H1 (cell line): Measurements from ENCODE around the gene ZNF512. TPM values are rescaled to one million over a fixed set of nuclear protein-coding genes. Genes with fewer than 3 reads are reported as not detected.

Experiments used
- CTCF ChIA-PET: fragments of 300-600 bp; sonication (Branson Sonifier 250); formaldehyde crosslinking; loops from one replicate; lab custom pipeline; 2021; ENCODE audit not compliant: partially characterized antibody; lab: Charles Lee
- POLR2A ChIA-PET: fragments of 300-600 bp; sonication (Branson Sonifier 250); formaldehyde crosslinking; loops from one replicate; lab custom pipeline; 2021; ENCODE audit warnings: inconsistent platforms; ENCODE audit not compliant: partially characterized antibody; lab: Charles Lee
- DNase-seq, 2 experiments: peaks; one replicate each; pipeline versions ENCODE4 v3.0.0 to v3.0.0-alpha.2; 2010 to 2022; ENCODE audit warnings: low spot score in 2 of 2, low read depth in 1 of 2, mixed read lengths in 1 of 2
- FAIRE-seq: peaks from 2 replicates; lab custom pipeline; 2011; peaks lifted over from hg19 to GRCh38; lab: Jason Lieb, UNC
- H2AFZ ChIP-seq: 2 replicates; pipeline ENCODE4 v1.8.1; 2012; ENCODE audit warnings: low read length, inconsistent platforms
- H2AK5ac ChIP-seq: 2 replicates; pipeline ENCODE4 v1.6.1; 2013; ENCODE audit warnings: low read depth, low read length
- H2BK120ac ChIP-seq: replicated peaks from 2 replicates; pipeline ENCODE3; 2013; ENCODE audit warnings: low read depth, low read length, inconsistent platforms
- H2BK12ac ChIP-seq: 2 replicates; pipeline ENCODE4 v1.6.1; 2013; ENCODE audit warnings: low read depth, low read length
- H2BK15ac ChIP-seq: 2 replicates; pipeline ENCODE4 v1.6.1; 2013; ENCODE audit warnings: low read length
- H2BK20ac ChIP-seq: 2 replicates; pipeline ENCODE4 v1.6.1; 2013; ENCODE audit warnings: low read length
- H2BK5ac ChIP-seq: 2 replicates; pipeline ENCODE4 v1.6.1; 2013; ENCODE audit warnings: low read depth, low read length
- H3K14ac ChIP-seq: 2 replicates; pipeline ENCODE4 v1.6.1; 2013; ENCODE audit warnings: inconsistent platforms; ENCODE audit not compliant: insufficient read length
- H3K18ac ChIP-seq: 2 replicates; pipeline ENCODE4 v1.6.1; 2013; ENCODE audit warnings: low read length; ENCODE audit errors: extremely low read depth
- H3K23ac ChIP-seq: 2 replicates; pipeline ENCODE4 v1.6.1; 2013; ENCODE audit warnings: inconsistent platforms; ENCODE audit not compliant: insufficient read length
- H3K23me2 ChIP-seq: 2 replicates; pipeline ENCODE4 v1.6.1; 2013; ENCODE audit warnings: low read depth, low read length
- H3K27ac ChIP-seq: 2 replicates; pipeline ENCODE4 v1.6.1; 2011; ENCODE audit warnings: low read depth, low read length, inconsistent platforms
- H3K27me3 ChIP-seq, 4 experiments: replicated peaks in 1 of 4; 1 replicate in 1 of 4; 2 replicates in 3 of 4; pipeline versions ENCODE4 v1.6.1 to v1.8.1; 2011 to 2013; ENCODE audit warnings: low read length in 3 of 4, mild to moderate bottlenecking in 3 of 4, inconsistent platforms in 2 of 4, mixed read lengths in 2 of 4, moderate library complexity in 1 of 4; ENCODE audit not compliant: control insufficient read depth in 3 of 4, insufficient read depth in 3 of 4; ENCODE audit errors: extremely low read depth in 1 of 4
- H3K36me3 ChIP-seq, 4 experiments: 2 replicates each; pipeline versions ENCODE4 v1.6.1 to v1.8.1; 2011 to 2013; ENCODE audit warnings: mild to moderate bottlenecking in 4 of 4, low read length in 3 of 4, moderate library complexity in 2 of 4, control low read depth in 1 of 4, inconsistent platforms in 1 of 4; ENCODE audit not compliant: insufficient read depth in 4 of 4, control insufficient read depth in 2 of 4
- H3K4ac ChIP-seq: replicated peaks from 2 replicates; pipeline ENCODE3; 2013; ENCODE audit warnings: low read length, low read depth, mixed read lengths, inconsistent platforms; ENCODE audit not compliant: insufficient read length
- H3K4me1 ChIP-seq, 4 experiments: replicated peaks in 1 of 4; 1 replicate in 1 of 4; 2 replicates in 3 of 4; pipeline versions ENCODE4 v1.6.1 to v1.8.1; 2011 to 2013; ENCODE audit warnings: low read length in 3 of 4, inconsistent platforms in 2 of 4, mixed read lengths in 1 of 4; ENCODE audit not compliant: insufficient read depth in 4 of 4, control insufficient read depth in 3 of 4
- H3K4me2 ChIP-seq, 2 experiments: 2 replicates each; pipeline versions ENCODE4 v1.6.1 to v1.8.1; 2011 to 2013; ENCODE audit warnings: low read depth in 2 of 2, low read length in 2 of 2, control low read depth in 1 of 2, inconsistent platforms in 1 of 2, mild to moderate bottlenecking in 1 of 2; ENCODE audit not compliant: insufficient read depth in 1 of 2
- H3K4me3 ChIP-seq, 4 experiments: fragments of 200-600, 300-600 bp in 1 of 4; sonication (generic), shearing (Covaris generic), sonication (Bioruptor Twin) in 1 of 4; 2 replicates each; pipeline versions ENCODE4 v1.5.1 to v1.8.1; 2011 to 2016; ENCODE audit warnings: low read length in 4 of 4, low read depth in 3 of 4, control low read depth in 2 of 4, inconsistent platforms in 2 of 4, mild to moderate bottlenecking in 2 of 4, mixed read lengths in 1 of 4, moderate library complexity in 1 of 4; ENCODE audit not compliant: insufficient read depth in 2 of 4; ENCODE audit errors: extremely low read depth in 1 of 4
- H3K56ac ChIP-seq: replicated peaks from 2 replicates; pipeline ENCODE3; 2013; ENCODE audit warnings: low read depth, mild to moderate bottlenecking, mixed read lengths, low read length, inconsistent platforms; ENCODE audit not compliant: insufficient read length
- H3K79me1 ChIP-seq: 2 replicates; pipeline ENCODE4 v1.6.1; 2013; ENCODE audit warnings: low read depth, low read length, control low read depth
- H3K79me2 ChIP-seq, 2 experiments: 2 replicates each; pipeline versions ENCODE4 v1.6.1 to v1.8.1; 2012 to 2013; ENCODE audit warnings: low read length in 2 of 2, mild to moderate bottlenecking in 2 of 2, inconsistent platforms in 1 of 2; ENCODE audit not compliant: insufficient read depth in 2 of 2, control insufficient read depth in 1 of 2
- H3K9ac ChIP-seq, 4 experiments: replicated peaks in 1 of 4; 1 replicate in 1 of 4; 2 replicates in 3 of 4; pipeline versions ENCODE4 v1.6.1 to v1.8.1; 2011 to 2013; ENCODE audit warnings: low read depth in 3 of 4, low read length in 3 of 4, control low read depth in 2 of 4, mild to moderate bottlenecking in 2 of 4, moderate library complexity in 2 of 4, inconsistent platforms in 1 of 4; ENCODE audit errors: extremely low read depth in 1 of 4
- H3K9me3 ChIP-seq, 2 experiments: 2 replicates each; pipeline versions ENCODE4 v1.6.1 to v1.8.1; 2012 to 2013; ENCODE audit warnings: mild to moderate bottlenecking in 2 of 2, moderate library complexity in 2 of 2, control low read depth in 1 of 2, inconsistent platforms in 1 of 2, low read depth in 1 of 2, low read length in 1 of 2, mixed read lengths in 1 of 2; ENCODE audit not compliant: insufficient read depth in 2 of 2
- H4K20me1 ChIP-seq, 2 experiments: replicated peaks in 1 of 2; 2 replicates each; pipeline versions ENCODE3 to v1.8.1; 2011 to 2013; ENCODE audit warnings: inconsistent platforms in 2 of 2, low read length in 2 of 2, mild to moderate bottlenecking in 1 of 2; ENCODE audit not compliant: insufficient read depth in 2 of 2, control insufficient read depth in 1 of 2
- H4K5ac ChIP-seq: 2 replicates; pipeline ENCODE4 v1.6.1; 2013; ENCODE audit warnings: low read length, low read depth, mixed read lengths, inconsistent platforms; ENCODE audit not compliant: insufficient read length
- H4K8ac ChIP-seq: 2 replicates; pipeline ENCODE4 v1.8.0; 2013; ENCODE audit warnings: mild to moderate bottlenecking, moderate library complexity, low read length, inconsistent platforms; ENCODE audit not compliant: insufficient read depth; ENCODE audit errors: extremely low read depth
- H4K91ac ChIP-seq: replicated peaks from 2 replicates; pipeline ENCODE3; 2013; ENCODE audit warnings: low read length, mixed read lengths, inconsistent platforms; ENCODE audit not compliant: insufficient read length
- BACH1 ChIP-seq: IDR thresholded peaks from 2 replicates; pipeline ENCODE4 v1.6.1; 2012; ENCODE audit warnings: low read length, improper control_type of control experiment
- CBX5 ChIP-seq: fragments of 300-800, 300-1000 bp; sonication (generic); IDR thresholded peaks from 2 replicates; pipeline ENCODE4 v1.7.1; 2016; ENCODE audit warnings: antibody characterized with exemption, low read length, low read depth
- CHD1 ChIP-seq: IDR thresholded peaks from 2 replicates; pipeline ENCODE4 v1.6.1; 2012; ENCODE audit warnings: low read depth, low read length, improper control_type of control experiment
- CHD2 ChIP-seq: IDR thresholded peaks from 2 replicates; pipeline ENCODE4 v1.6.1; 2012; ENCODE audit warnings: low read length, improper control_type of control experiment
- GABPA ChIP-seq: IDR thresholded peaks from 2 replicates; pipeline ENCODE4 v1.6.1; 2011; ENCODE audit warnings: mild to moderate bottlenecking, low read length, moderate library complexity, borderline replicate concordance; ENCODE audit not compliant: insufficient read depth
- HDAC6 ChIP-seq: IDR thresholded peaks from one replicate; pipeline ENCODE4 v1.7.1; 2012; ENCODE audit warnings: low read depth, mild to moderate bottlenecking, inconsistent platforms, low read length, moderate library complexity
- KDM1A ChIP-seq: fragments of 200-600, 300-600 bp; sonication (generic); IDR thresholded peaks from 2 replicates; pipeline ENCODE4 v1.7.1; 2016; ENCODE audit warnings: mild to moderate bottlenecking, low read length, borderline replicate concordance
- NRF1 ChIP-seq: IDR thresholded peaks from 2 replicates; pipeline ENCODE4 v1.6.1; 2011; ENCODE audit warnings: mild to moderate bottlenecking, low read depth, low read length, improper control_type of control experiment
- RBBP5 ChIP-seq: IDR thresholded peaks from 2 replicates; pipeline ENCODE4 v1.7.1; 2012; ENCODE audit warnings: low read depth, mild to moderate bottlenecking, inconsistent platforms, low read length, moderate library complexity, borderline replicate concordance
- WGBS, 2 experiments: shearing (Covaris generic) in 1 of 2; methylation state at CpG; one replicate each; pipeline versions ENCODE4 v1.1.6 to v1.1.7; 2013 to 2015; ENCODE audit warnings: low lambda C conversion rate in 2 of 2, mixed read lengths in 2 of 2, inconsistent platforms in 1 of 2, low coverage in 1 of 2, missing lambda C conversion rate in 1 of 2; ENCODE audit not compliant: insufficient replicate concordance in 2 of 2, insufficient coverage in 1 of 2, insufficient read length in 1 of 2; ENCODE audit errors: extremely low coverage in 1 of 2, missing lambda C conversion rate in 1 of 2; 5-methylcytosine and 5-hydroxymethylcytosine counted together
- polyA plus RNA-seq, 7 experiments: library from polyadenylated mRNA; depleted of rRNA in 3 of 7; stranded (reverse) in 5 of 7; unstranded in 2 of 7; fragments of >200 nt in 5 of 7; fragments of 200-250 nt in 2 of 7; gene quantifications; 1 replicate in 5 of 7; 2 replicates in 1 of 7; 4 replicates in 1 of 7; pipeline versions ENCODE4 v1.2.1 to v1.2.3, GENCODE V29; 2011 to 2013; ENCODE audit warnings: missing spikeins in 2 of 7, mixed read lengths in 2 of 7
- total RNA-seq: library from RNA; stranded (reverse); fragmentation: NEBNext Ultra II Directional; extraction: Animal tissue kit (Norgen Biotek cat#: 25700); gene quantifications from 2 replicates; pipeline ENCODE4 v1.2.1, GENCODE V29; 2021

Gene ZNF512
- total and polyA plus RNA-seq, 2 of the 8 experiments (the other 6 are each of a cell fraction or from before 2014, with no cell fraction given): 17.6 to 37.9 TPM

GRCh38 chr2:27613985-27614384, 31.1 kb downstream of the ZNF512 start:
- Histone ChIP-seq H2BK15ac (no peak overlapping the region), H3K4me3 (no peak overlapping the region), H3K4me2 (no peak overlapping the region), H3K9me3 (no peaks in the 10 kb centered on the region), H2BK12ac (no peak overlapping the region), H2BK20ac (no peak overlapping the region), H4K20me1 (peaks cover 0 to 2% of the 10 kb centered on the region in 2 experiments), H2AFZ (no peak overlapping the region), H3K27ac (no peak overlapping the region), H3K14ac (no peak overlapping the region), H3K23me2 (no peaks in the 10 kb centered on the region), H3K4ac (no peak overlapping the region), H3K79me2 (no peaks in the 10 kb centered on the region), H3K79me1 (no peaks in the 10 kb centered on the region), H3K4me1 (no peaks in the 10 kb centered on the region), H3K23ac (no peak overlapping the region), H4K8ac (no peak overlapping the region), H3K18ac (no peak overlapping the region), H2BK5ac (no peak overlapping the region), H4K5ac (no peak overlapping the region), H3K9ac (no peak overlapping the region), H2AK5ac (no peak overlapping the region), H3K36me3 (peaks cover 4 to 48% (median 10%) of the 10 kb centered on the region in 4 experiments; a peak in 6 of 8 replicates), H4K91ac (no peak overlapping the region), H2BK120ac (no peak overlapping the region), H3K27me3 (peaks cover 0 to 1% (median 0%) of the 10 kb centered on the region in 4 experiments; a peak in 1 of 7 replicates), H3K56ac (no peak overlapping the region)
- WGBS, 2 experiments: 93% methylated on average over 2 of the region's 2 CpGs; no CpG with 5 or more reads in 1 of the 2 experiments
- ChIA-PET POLR2A (interaction anchor here (0.7 kb wide), 1 partner anchor 14 kb away, joined by 4 read pairs; no protein-coding TSS in a partner anchor), CTCF (no interaction called here)
- TF ChIP-seq HDAC6 (no peak), KDM1A (no peak), CBX5 (no peak), NRF1 (no peak), RBBP5 (no peak), CHD2 (no peak), GABPA (no peak), BACH1 (no peak), CHD1 (no peak)
- no peak for DNase-seq
- FAIRE-seq: no peak
